Small intestine (tissue), 7 donors: ENCODE data around the gene IGFALS. TPM values are rescaled to one million over a fixed set of nuclear protein-coding genes. Genes with fewer than 3 reads are reported as not detected.

ENCODE experiments used
- DNase-seq, 2 donors: peaks; one replicate each; pipeline versions ENCODE4 v3.0.0 to v3.0.0-alpha.2; 2013
- FAIRE-seq: peaks from 2 replicates; lab custom pipeline; 2012; peaks lifted over from hg19 to GRCh38; lab: Jason Lieb, UNC
- H3K27ac ChIP-seq, 3 donors: one replicate each; pipeline ENCODE4 v1.5.1; 2013; ENCODE audit warnings: low read length in 2 of 3, mild to moderate bottlenecking in 2 of 3, control low read depth in 1 of 3, inconsistent platforms in 1 of 3, low read depth in 1 of 3, moderate library complexity in 1 of 3
- H3K27me3 ChIP-seq, 3 donors: one replicate each; pipeline ENCODE4 v1.6.1; 2013; ENCODE audit warnings: low read length in 3 of 3, inconsistent platforms in 1 of 3; ENCODE audit not compliant: control insufficient read depth in 3 of 3, insufficient read depth in 3 of 3
- H3K36me3 ChIP-seq, 3 donors: one replicate each; pipeline ENCODE4 v1.6.1; 2013; ENCODE audit warnings: low read length in 3 of 3, inconsistent platforms in 1 of 3, low read depth in 1 of 3, mild to moderate bottlenecking in 1 of 3, moderate library complexity in 1 of 3; ENCODE audit not compliant: control insufficient read depth in 3 of 3, insufficient read depth in 2 of 3
- H3K4me1 ChIP-seq, 3 donors: one replicate each; pipeline ENCODE4 v1.6.1; 2013; ENCODE audit warnings: low read length in 2 of 3, inconsistent platforms in 1 of 3, low read depth in 1 of 3, mild to moderate bottlenecking in 1 of 3, moderate library complexity in 1 of 3; ENCODE audit not compliant: control insufficient read depth in 3 of 3, insufficient read depth in 2 of 3
- H3K4me3 ChIP-seq, 3 donors: one replicate each; pipeline ENCODE4 v1.5.1; 2013; ENCODE audit warnings: low read length in 3 of 3, control low read depth in 1 of 3, inconsistent platforms in 1 of 3, low read depth in 1 of 3, mild to moderate bottlenecking in 1 of 3, moderate library complexity in 1 of 3
- H3K9me3 ChIP-seq, 2 donors: one replicate each; pipeline ENCODE4 v1.6.1; 2013; ENCODE audit warnings: low read depth in 1 of 2, low read length in 1 of 2; ENCODE audit not compliant: control insufficient read depth in 2 of 2, insufficient read depth in 1 of 2
- WGBS, 3 donors: extraction: QIAGEN DNeasy Blood & Tissue Kit; methylation state at CpG; one replicate each; pipeline ENCODE4 v1.1.7; 2013; 5-methylcytosine and 5-hydroxymethylcytosine counted together
- polyA plus RNA-seq, 4 donors: library from polyadenylated mRNA; stranded (reverse) in 3 of 4; unstranded in 1 of 4; fragments of 200-250 nt in 3 of 4; fragments of 120-200 nt in 1 of 4; gene quantifications; one replicate each; pipeline versions ENCODE4 v1.2.1 to v1.2.3, GENCODE V29; 2013
- donor health status: healthy with polysubstance abuse.
- donor health status: control.
- donor health status: control.
- donor health status: Bipolar disorder and iron deficiency.
- donor health status: healthy.

The IGFALS gene
- polyA plus RNA-seq, 4 donors: 0.16 to 17.0 (median 0.38) TPM

GRCh38 chr16:1769402-1770300, 23.9 kb downstream of the IGFALS start:
- Histone ChIP-seq H3K27ac (no peak overlapping the region), H3K4me3 (peak overlapping the region in 1 of 3 donors; percentile 93), H3K36me3 (peaks cover 4 to 72% (median 7%) of the 10 kb centered on the region in 3 donors), H3K4me1 (peaks cover 0 to 12% (median 7%) of the 10 kb centered on the region in 3 donors), H3K9me3 (no peaks in the 10 kb centered on the region), H3K27me3 (no peaks in the 10 kb centered on the region)
- FAIRE-seq: no peak
- no peak for DNase-seq
- 70 to 75% (median 70%) methylated on average over 24 to 27 of the region's 27 CpGs for WGBS, 3 donors

GRCh38 chr16:1768767-1769401, 24.6 kb downstream of the IGFALS start:
- Histone ChIP-seq H3K4me3 (no peak overlapping the region), H3K4me1 (peaks cover 0 to 4% (median 1%) of the 10 kb centered on the region in 3 donors), H3K9me3 (no peaks in the 10 kb centered on the region), H3K36me3 (peaks cover 4 to 72% (median 7%) of the 10 kb centered on the region in 3 donors), H3K27ac (no peak overlapping the region), H3K27me3 (no peaks in the 10 kb centered on the region)
- FAIRE-seq: no peak
- WGBS, 3 donors: 77 to 83% (median 81%) methylated on average over 18 to 26 of the region's 26 CpGs
- no peak for DNase-seq

- no peak for FAIRE-seq
- peaks cover 4 to 75% (median 7%) of the 10 kb centered on the region in 3 donors for H3K36me3 ChIP-seq
- WGBS, 3 donors: 88 to 91% (median 88%) methylated on average over 38 to 41 of the region's 41 CpGs
These were observed 25.3 kb downstream of the IGFALS start for GRCh38 chr16:1768061-1768766.

GRCh38 chr16:1767116-1767994, 26.1 kb downstream of the IGFALS start:
- H3K36me3 ChIP-seq: peaks cover 4 to 84% (median 8%) of the 10 kb centered on the region in 3 donors
- no peak for FAIRE-seq

More at GRCh38 chr16:1768061-1768766, 25.3 kb downstream of the IGFALS start:
- Histone ChIP-seq H3K4me3 (no peak overlapping the region), H3K9me3 (no peaks in the 10 kb centered on the region), H3K27ac (no peak overlapping the region), H3K4me1 (peaks cover 0 to 3% (median 0%) of the 10 kb centered on the region in 3 donors), H3K27me3 (no peaks in the 10 kb centered on the region)
- DNase-seq: no peak

GRCh38 chr16:1766701-1767100, 26.8 kb downstream of the IGFALS start:
- no peak for DNase-seq
- no peaks in the 10 kb centered on the region for H3K9me3 ChIP-seq
- H3K36me3 ChIP-seq: peaks cover 4 to 84% (median 11%) of the 10 kb centered on the region in 3 donors
- WGBS, 3 donors: 86 to 91% (median 87%) methylated on average over 17 to 18 of the region's 18 CpGs
- no peak for FAIRE-seq
- no peak overlapping the region for H3K4me3 ChIP-seq
- no peak overlapping the region for H3K27ac ChIP-seq
- peaks cover 0 to 3% (median 0%) of the 10 kb centered on the region in 3 donors for H3K4me1 ChIP-seq
- H3K27me3 ChIP-seq: no peaks in the 10 kb centered on the region

More at GRCh38 chr16:1767116-1767994, 26.1 kb downstream of the IGFALS start:
- WGBS, 3 donors: 91 to 94% (median 92%) methylated on average over 41 to 42 of the region's 42 CpGs
- no peak overlapping the region for H3K27ac ChIP-seq
- no peak overlapping the region for H3K4me3 ChIP-seq
- no peak for DNase-seq
- H3K4me1 ChIP-seq: peaks cover 0 to 3% (median 0%) of the 10 kb centered on the region in 3 donors
- H3K9me3 ChIP-seq: no peaks in the 10 kb centered on the region
- H3K27me3 ChIP-seq: no peaks in the 10 kb centered on the region

GRCh38 chr16:1766231-1766630, 27.3 kb downstream of the IGFALS start:
- H3K9me3 ChIP-seq: no peaks in the 10 kb centered on the region

GRCh38 chr16:1765826-1766225, 27.7 kb downstream of the IGFALS start:
- peaks cover 4 to 89% (median 11%) of the 10 kb centered on the region in 3 donors for H3K36me3 ChIP-seq
- no peak for FAIRE-seq

More at GRCh38 chr16:1766231-1766630, 27.3 kb downstream of the IGFALS start:
- FAIRE-seq: no peak
- Histone ChIP-seq H3K27ac (no peak overlapping the region), H3K4me3 (no peak overlapping the region), H3K4me1 (peaks cover 0 to 3% (median 0%) of the 10 kb centered on the region in 3 donors), H3K36me3 (peaks cover 4 to 85% (median 11%) of the 10 kb centered on the region in 3 donors), H3K27me3 (no peaks in the 10 kb centered on the region)
- WGBS, 3 donors: 90 to 95% (median 92%) methylated on average over 18 to 19 of the region's 19 CpGs
- DNase-seq: no peak

More at GRCh38 chr16:1765826-1766225, 27.7 kb downstream of the IGFALS start:
- H3K9me3 ChIP-seq: no peaks in the 10 kb centered on the region
- no peaks in the 10 kb centered on the region for H3K27me3 ChIP-seq
- no peak for DNase-seq
- H3K27ac ChIP-seq: no peak overlapping the region
- 88 to 92% (median 92%) methylated on average over 22 of the region's 22 CpGs for WGBS, 3 donors
- peaks cover 0 to 3% (median 0%) of the 10 kb centered on the region in 3 donors for H3K4me1 ChIP-seq
- H3K4me3 ChIP-seq: no peak overlapping the region
